Measurements from ENCODE around the gene CDH15. TPM values are rescaled to one million over a fixed set of nuclear protein-coding genes. Genes with fewer than 3 reads are reported as not detected.

CDH15 gene
- total and polyA plus RNA-seq, 8 donors = 0.09 to 2.5 (median 1.4) TPM; not detected in 2

- no peak for TF ChIP-seq CTCF (IDR thresholded peaks at IDR 0.05)
- Histone ChIP-seq H3K4me3 (no peak overlapping the region), H3K4me1 (peaks cover 0 to 7% (median 4%) of the 10 kb centered on the region in 3 donors), H3K36me3 (no peaks in the 10 kb centered on the region), H3K9me3 (no peaks in the 10 kb centered on the region), H3K27ac (no peak overlapping the region), H3K27me3 (no peaks in the 10 kb centered on the region)
- intact Hi-C loops (cut with DNase I) = loop anchor here in 1 of 3 donors (10.0 kb wide), 1 partner anchor 359 kb away; the partner anchor contains the start of gene APRT
- no peak for ATAC-seq
- DNase-seq = peak in 1 of 6 donors; percentile 53
- FAIRE-seq = no peak
- WGBS, 2 donors = 68 to 72% methylated on average over 23 of the region's 23 CpGs
Measured at GRCh38 chr16:89174055-89174827, 2.7 kb downstream of the CDH15 start.

DNA sequence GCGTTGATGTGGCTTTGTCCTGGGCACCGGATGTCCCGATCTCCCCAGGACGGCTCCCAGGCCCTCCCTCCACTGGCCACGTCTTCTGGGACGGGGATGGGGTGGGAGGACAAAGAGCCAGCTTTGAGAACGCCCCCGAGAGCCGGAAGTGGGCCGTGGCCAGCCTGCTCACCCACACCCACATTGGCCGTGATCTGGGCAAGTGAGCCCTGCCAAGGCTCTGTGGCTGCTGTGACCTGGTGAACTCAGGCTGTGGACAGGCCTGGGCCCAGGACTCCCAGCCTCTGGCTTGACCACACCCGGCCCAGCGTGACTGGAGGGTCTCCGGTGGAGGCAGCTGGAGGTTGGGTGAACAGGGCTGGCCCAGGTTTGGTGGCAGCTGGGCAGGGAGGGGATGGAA lies 3.3 kb downstream of the CDH15 start:
- Histone ChIP-seq H3K4me1 (peaks cover 0 to 7% (median 4%) of the 10 kb centered on the region in 3 donors), H3K27me3 (no peaks in the 10 kb centered on the region), H3K9me3 (no peaks in the 10 kb centered on the region), H3K27ac (no peak overlapping the region), H3K4me3 (no peak overlapping the region), H3K36me3 (no peaks in the 10 kb centered on the region)
- no peak for FAIRE-seq
- ATAC-seq = no peak
- 76 to 88% methylated on average over 14 of the region's 14 CpGs for WGBS, 2 donors
- intact Hi-C loops (cut with DNase I) = loop anchor here in 1 of 3 donors (10.0 kb wide), 1 partner anchor 360 kb away; the partner anchor contains the start of gene APRT
- no peak for TF ChIP-seq CTCF (IDR thresholded peaks at IDR 0.05)
- peak in 1 of 6 donors; percentile 74 for DNase-seq

DNA sequence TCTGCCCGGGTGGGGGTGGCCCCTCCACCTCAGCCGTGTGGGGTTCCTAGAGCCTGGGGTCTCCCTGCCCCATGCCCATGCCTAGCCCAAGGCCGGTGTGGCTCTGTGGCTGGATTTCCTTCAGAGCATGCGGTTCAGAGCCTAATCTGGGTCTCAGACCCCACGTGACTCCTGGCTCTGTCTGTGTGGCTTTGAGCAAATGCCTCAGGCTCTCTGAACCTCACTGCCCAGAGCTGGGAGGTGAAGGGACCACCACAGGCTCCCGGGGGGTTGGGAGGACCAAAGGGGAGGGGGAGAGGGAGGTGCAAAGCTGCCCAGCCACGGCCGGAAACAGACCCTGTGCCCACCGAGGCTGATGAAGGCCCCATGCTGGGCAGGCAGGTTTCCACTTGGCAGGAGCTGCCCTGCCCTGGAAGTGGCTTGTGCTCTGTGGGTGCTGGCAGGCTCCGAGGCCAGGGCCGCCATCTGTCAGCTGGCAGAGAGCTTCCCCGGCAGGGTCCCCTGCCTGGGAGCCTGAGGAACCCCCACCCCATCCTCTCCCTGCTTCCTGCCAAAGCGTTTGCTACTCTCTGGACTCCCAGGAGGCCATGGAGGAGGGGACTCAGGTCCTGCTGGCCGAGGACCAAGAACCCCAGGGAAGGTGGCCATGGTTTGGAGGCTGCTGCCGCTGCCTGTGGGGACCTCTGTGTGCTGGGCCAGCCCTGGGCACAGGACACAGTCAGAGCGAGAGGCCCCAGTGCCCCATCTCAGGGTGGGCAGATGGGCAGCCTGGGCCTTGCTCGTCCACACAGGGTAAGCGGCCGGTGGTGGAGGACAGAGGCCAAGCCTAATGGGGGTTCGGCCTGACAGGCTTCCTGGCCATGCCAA lies 4.0 kb downstream of the CDH15 start:
- Histone ChIP-seq H3K27ac (no peak overlapping the region), H3K27me3 (no peaks in the 10 kb centered on the region), H3K4me1 (peaks cover 0 to 6% (median 4%) of the 10 kb centered on the region in 3 donors), H3K9me3 (no peaks in the 10 kb centered on the region), H3K36me3 (no peaks in the 10 kb centered on the region), H3K4me3 (no peak overlapping the region)
- WGBS, 2 donors = 39 to 45% methylated on average over 19 to 20 of the region's 20 CpGs
- ATAC-seq (no peak), DNase-seq (peak in 1 of 6 donors; percentile 74), FAIRE-seq (no peak)
- no peak for TF ChIP-seq CTCF (IDR thresholded peaks at IDR 0.05)
- intact Hi-C loops (cut with DNase I) = loop anchor here in 1 of 3 donors (10.0 kb wide), 1 partner anchor 361 kb away; the partner anchor contains the start of gene APRT

GRCh38 chr16:89176147-89176690 lies 4.7 kb downstream of the CDH15 start:
- intact Hi-C loops (cut with DNase I) = loop anchor here in 1 of 3 donors (10.0 kb wide), 1 partner anchor 361 kb away; the partner anchor contains the start of gene APRT
- Histone ChIP-seq H3K36me3 (no peaks in the 10 kb centered on the region), H3K27me3 (no peaks in the 10 kb centered on the region), H3K4me3 (no peak overlapping the region), H3K27ac (no peak overlapping the region), H3K4me1 (no peaks in the 10 kb centered on the region), H3K9me3 (no peaks in the 10 kb centered on the region)
- FAIRE-seq (no peak), DNase-seq (peak in 1 of 6 donors; percentile 72), ATAC-seq (no peak)
- 62 to 79% methylated on average over 21 to 27 of the region's 27 CpGs for WGBS, 2 donors
- no peak for TF ChIP-seq CTCF (IDR thresholded peaks at IDR 0.05)
